ENCODE measurements around the gene SSBP4. TPM values are rescaled to one million over a fixed set of nuclear protein-coding genes. Genes with fewer than 3 reads are reported as not detected.
A peak's percentile ranks its signal among the peaks of the same experiment; 100 is the strongest.

The SSBP4 gene
- total and polyA plus RNA-seq, 4 donors = 31.7 to 95.3 (median 72.4) TPM

GRCh38 chr19:18469069-18469846 lies 50.1 kb downstream of the SSBP4 start:
- Histone ChIP-seq H3K36me3 (ENCODE audit: control insufficient read depth in 4 of 4, insufficient read depth in 4 of 4, low read length in 4 of 4) (peaks cover 0 to 20% (median 0%) of the 10 kb centered on the region in 4 donors), H3K9ac (ENCODE audit: insufficient read depth in 1 of 2, low read length in 2 of 2) (no peak overlapping the region), H3K27me3 (ENCODE audit: control insufficient read depth in 3 of 3, insufficient read depth in 3 of 3, low read length in 2 of 3) (no peaks in the 10 kb centered on the region), H3K4me3 (no peak overlapping the region), H3K27ac (ENCODE audit: low read depth in 1 of 2, low read length in 1 of 2) (no peak overlapping the region), H3K9me3 (ENCODE audit: control insufficient read depth in 4 of 4, insufficient read depth in 3 of 4, low read length in 3 of 4) (no peaks in the 10 kb centered on the region), H3K4me1 (ENCODE audit: control insufficient read depth in 5 of 5, insufficient read depth in 5 of 5, low read length in 5 of 5) (peaks cover 0 to 23% (median 12%) of the 10 kb centered on the region in 5 donors)
- ATAC-seq (ENCODE audit: insufficient read depth, low FRiP score) = no peak
- peak; percentile 56 to 67 (median 63) for DNase-seq
- TF ChIP-seq CTCF (IDR thresholded peaks at IDR 0.05; ENCODE audit: control extremely low read depth, extremely low read depth) = peak; percentile 11
- WGBS, 2 donors = 69 to 76% methylated on average over 28 of the region's 28 CpGs

GRCh38 chr19:18470787-18471186 lies 51.6 kb downstream of the SSBP4 start:
- TF ChIP-seq CTCF (IDR thresholded peaks at IDR 0.05; ENCODE audit: control extremely low read depth, extremely low read depth) = no peak
- H3K27me3 ChIP-seq (ENCODE audit: control insufficient read depth in 3 of 3, insufficient read depth in 3 of 3, low read length in 2 of 3) = no peaks in the 10 kb centered on the region
- DNase-seq = no peak
- no peak for ATAC-seq (ENCODE audit: insufficient read depth, low FRiP score)
- no peak overlapping the region for H3K27ac ChIP-seq (ENCODE audit: low read depth in 1 of 2, low read length in 1 of 2)
- peaks cover 0 to 14% (median 4%) of the 10 kb centered on the region in 5 donors for H3K4me1 ChIP-seq (ENCODE audit: control insufficient read depth in 5 of 5, insufficient read depth in 5 of 5, low read length in 5 of 5)
- H3K4me3 ChIP-seq = no peak overlapping the region
- H3K9ac ChIP-seq (ENCODE audit: insufficient read depth in 1 of 2, low read length in 2 of 2) = no peak overlapping the region
- no peaks in the 10 kb centered on the region for H3K9me3 ChIP-seq (ENCODE audit: control insufficient read depth in 4 of 4, insufficient read depth in 3 of 4, low read length in 3 of 4)
- WGBS, 2 donors = 64 to 83% methylated on average over 2 of the region's 2 CpGs
- peaks cover 0 to 13% (median 0%) of the 10 kb centered on the region in 4 donors for H3K36me3 ChIP-seq (ENCODE audit: control insufficient read depth in 4 of 4, insufficient read depth in 4 of 4, low read length in 4 of 4)

- Histone ChIP-seq H3K9me3 (ENCODE audit: control insufficient read depth in 4 of 4, insufficient read depth in 3 of 4, low read length in 3 of 4) (no peaks in the 10 kb centered on the region), H3K36me3 (ENCODE audit: control insufficient read depth in 4 of 4, insufficient read depth in 4 of 4, low read length in 4 of 4) (peaks cover 0 to 13% (median 0%) of the 10 kb centered on the region in 4 donors), H3K4me3 (no peak overlapping the region), H3K27ac (ENCODE audit: low read depth in 1 of 2, low read length in 1 of 2) (peak overlapping the region in 1 of 2 donors; percentile 58), H3K27me3 (ENCODE audit: control insufficient read depth in 3 of 3, insufficient read depth in 3 of 3, low read length in 2 of 3) (no peaks in the 10 kb centered on the region), H3K4me1 (ENCODE audit: control insufficient read depth in 5 of 5, insufficient read depth in 5 of 5, low read length in 5 of 5) (peaks cover 0 to 20% (median 0%) of the 10 kb centered on the region in 5 donors), H3K9ac (ENCODE audit: insufficient read depth in 1 of 2, low read length in 2 of 2) (no peak overlapping the region)
- 79 to 91% methylated on average over 8 of the region's 8 CpGs for WGBS, 2 donors
- ATAC-seq (ENCODE audit: insufficient read depth, low FRiP score) (no peak), DNase-seq (no peak)
- no peak for TF ChIP-seq CTCF (IDR thresholded peaks at IDR 0.05; ENCODE audit: control extremely low read depth, extremely low read depth)
Observed at GRCh38 chr19:18473003-18473705, 54.0 kb downstream of the SSBP4 start.
